ENCODE results near the gene RAB11B. TPM values are rescaled to one million over a fixed set of nuclear protein-coding genes. Genes with fewer than 3 reads are reported as not detected.
"Not testable (repeated sequence)": the region's sequence is repeated elsewhere in the genome, so short reads cannot be mapped to it uniquely, and the experiment has no call there.

Gene RAB11B
- total and polyA plus RNA-seq, 5 donors: 145 to 201 (median 157) TPM

DNA sequence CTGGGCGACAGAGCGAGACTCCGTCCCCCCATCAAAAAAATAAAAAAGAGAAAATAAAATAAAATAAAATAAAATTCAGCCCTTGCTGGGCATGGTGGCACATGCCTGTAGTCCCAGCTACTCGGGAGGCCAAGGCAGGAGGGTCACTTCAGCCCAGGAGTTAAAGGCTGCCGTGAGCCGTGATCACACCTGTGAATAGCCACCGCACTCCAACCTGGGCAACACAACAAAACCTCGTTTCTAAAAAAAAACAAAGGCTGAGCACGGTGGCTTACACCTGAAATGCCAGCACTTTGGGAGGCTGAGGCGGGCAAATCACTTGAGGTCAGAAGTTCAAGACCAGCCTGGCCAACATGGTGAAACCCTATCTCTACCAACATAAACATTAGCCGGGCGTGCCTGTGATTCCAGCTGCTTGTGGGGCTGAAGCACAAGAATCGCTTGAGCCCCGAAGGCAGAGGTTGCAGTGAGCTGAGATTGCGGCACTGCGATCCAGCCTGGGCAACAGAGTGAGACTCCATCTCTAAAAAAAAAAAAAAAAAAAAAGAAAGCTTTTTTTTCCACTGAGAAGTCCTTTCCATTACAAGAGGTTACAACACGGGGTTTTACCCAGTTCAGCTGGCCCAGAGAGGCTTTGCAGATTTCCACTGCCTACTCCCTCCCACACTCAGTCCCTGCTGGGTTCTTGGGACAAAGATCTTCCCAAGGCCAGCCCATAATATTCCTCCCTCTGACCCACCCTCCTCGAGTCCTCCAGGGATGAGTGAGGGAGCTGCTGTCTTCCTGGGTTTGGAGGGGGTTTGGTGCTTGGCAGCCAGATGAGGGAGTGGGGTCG, 19.8 kb upstream of the RAB11B start:
- WGBS: 72% methylated on average over 19 of the region's 19 CpGs
- peak; percentile 56 to 66 for ATAC-seq
- DNase-seq: peak in 2 of 3 donors; percentile 69 to 72

GRCh38 chr19:8371011-8371804, 19.0 kb upstream of the RAB11B start:
- H3K9me3 ChIP-seq (ENCODE audit: control insufficient read depth, low read length): no peaks in the 10 kb centered on the region
- peak; percentile 15 to 33 for ATAC-seq
- DNase-seq: peak in 2 of 3 donors; percentile 51 to 73
- H3K4me1 ChIP-seq (ENCODE audit: control insufficient read depth, insufficient read depth, low read length): peaks cover 19% of the 10 kb centered on the region
- H3K27me3 ChIP-seq (ENCODE audit: control insufficient read depth, insufficient read depth): no peaks in the 10 kb centered on the region
- no peak overlapping the region for H3K4me3 ChIP-seq (ENCODE audit: low read length)
- intact Hi-C loops (cut with DNase I): no loop called here
- WGBS: 75% methylated on average over 28 of the region's 28 CpGs
- H3K27ac ChIP-seq (ENCODE audit: low read length): peak overlapping the region; percentile 2

More for the DNA sequence above, 19.8 kb upstream of the RAB11B start:
- intact Hi-C loops (cut with DNase I): no loop called here
- peak overlapping the region; percentile 40 for H3K27ac ChIP-seq (ENCODE audit: low read length)
- no peak overlapping the region for H3K4me3 ChIP-seq (ENCODE audit: low read length)
- no peaks in the 10 kb centered on the region for H3K27me3 ChIP-seq (ENCODE audit: control insufficient read depth, insufficient read depth)
- H3K9me3 ChIP-seq (ENCODE audit: control insufficient read depth, low read length): no peaks in the 10 kb centered on the region
- peaks cover 20% of the 10 kb centered on the region for H3K4me1 ChIP-seq (ENCODE audit: control insufficient read depth, insufficient read depth, low read length)

- DNase-seq (peak; percentile 74 to 91 (median 81)), ATAC-seq (peak; percentile 72 to 80)
- WGBS: 73% methylated on average over 26 of the region's 26 CpGs
- H3K9me3 ChIP-seq (ENCODE audit: control insufficient read depth, low read length): no peaks in the 10 kb centered on the region
- peak overlapping the region; percentile 64 for H3K27ac ChIP-seq (ENCODE audit: low read length)
- no peaks in the 10 kb centered on the region for H3K27me3 ChIP-seq (ENCODE audit: control insufficient read depth, insufficient read depth)
- H3K4me3 ChIP-seq (ENCODE audit: low read length): no peak overlapping the region
- intact Hi-C loops (cut with DNase I): no loop called here
- H3K4me1 ChIP-seq (ENCODE audit: control insufficient read depth, insufficient read depth, low read length): peaks cover 7% of the 10 kb centered on the region
Observed at GRCh38 chr19:8373867-8374813, 16.0 kb upstream of the RAB11B start.

DNA sequence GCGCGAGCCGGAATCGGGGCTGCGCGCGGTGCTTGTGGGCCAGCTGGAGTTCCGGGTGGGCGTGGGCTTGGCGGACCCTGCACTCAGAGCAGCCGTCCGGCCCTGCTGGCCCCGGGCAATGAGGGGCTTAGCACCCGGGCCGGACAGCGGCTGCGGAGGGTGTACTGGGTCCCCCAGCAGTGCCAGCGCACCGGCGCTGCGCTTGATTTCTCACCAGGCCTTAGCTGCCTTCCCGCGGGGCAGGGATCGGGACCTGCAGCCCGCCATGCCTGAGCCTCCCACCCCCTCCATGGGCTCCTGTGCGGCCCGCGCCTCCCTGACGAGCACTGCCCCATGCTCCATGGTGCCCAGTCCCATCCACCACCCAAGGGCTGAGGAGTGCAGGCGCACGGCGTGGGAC, 14.4 kb upstream of the RAB11B start:
- peak in 1 of 3 donors; percentile 29 for DNase-seq
- intact Hi-C loops (cut with DNase I); H3K27me3 ChIP-seq (ENCODE audit: control insufficient read depth, insufficient read depth); H3K9me3 ChIP-seq (ENCODE audit: control insufficient read depth, low read length); H3K4me1 ChIP-seq (ENCODE audit: control insufficient read depth, insufficient read depth, low read length); ATAC-seq; H3K27ac ChIP-seq (ENCODE audit: low read length); H3K4me3 ChIP-seq (ENCODE audit: low read length): not testable (repeated sequence)
- 98% methylated on average over 32 of the region's 32 CpGs for WGBS

GRCh38 chr19:8376373-8376974, 13.7 kb upstream of the RAB11B start:
- H3K27me3 ChIP-seq (ENCODE audit: control insufficient read depth, insufficient read depth); ATAC-seq; H3K9me3 ChIP-seq (ENCODE audit: control insufficient read depth, low read length); H3K4me3 ChIP-seq (ENCODE audit: low read length); intact Hi-C loops (cut with DNase I); H3K27ac ChIP-seq (ENCODE audit: low read length); H3K4me1 ChIP-seq (ENCODE audit: control insufficient read depth, insufficient read depth, low read length): not testable (repeated sequence)
- DNase-seq: peak in 1 of 3 donors; percentile 4
- WGBS: 89% methylated on average over 10 of the region's 10 CpGs

- ATAC-seq (no peak), DNase-seq (no peak)
- Histone ChIP-seq H3K4me1 (ENCODE audit: control insufficient read depth, insufficient read depth, low read length) (peaks cover 2% of the 10 kb centered on the region), H3K27ac (ENCODE audit: low read length) (no peak overlapping the region), H3K9me3 (ENCODE audit: control insufficient read depth, low read length) (no peaks in the 10 kb centered on the region), H3K27me3 (ENCODE audit: control insufficient read depth, insufficient read depth) (no peaks in the 10 kb centered on the region), H3K4me3 (ENCODE audit: low read length) (no peak overlapping the region)
- WGBS: 46% methylated on average over 1 of the region's 1 CpG
- intact Hi-C loops (cut with DNase I): no loop called here
Observed at GRCh38 chr19:8377598-8377997, 12.6 kb upstream of the RAB11B start.

- H3K27me3 ChIP-seq (ENCODE audit: control insufficient read depth, insufficient read depth); H3K4me1 ChIP-seq (ENCODE audit: control insufficient read depth, insufficient read depth, low read length); H3K9me3 ChIP-seq (ENCODE audit: control insufficient read depth, low read length); DNase-seq; H3K27ac ChIP-seq (ENCODE audit: low read length); H3K4me3 ChIP-seq (ENCODE audit: low read length); ATAC-seq; intact Hi-C loops (cut with DNase I): not testable (repeated sequence)
- 95% methylated on average over 13 of the region's 13 CpGs for WGBS
Observed at GRCh38 chr19:8379156-8379891, 10.8 kb upstream of the RAB11B start.

DNA sequence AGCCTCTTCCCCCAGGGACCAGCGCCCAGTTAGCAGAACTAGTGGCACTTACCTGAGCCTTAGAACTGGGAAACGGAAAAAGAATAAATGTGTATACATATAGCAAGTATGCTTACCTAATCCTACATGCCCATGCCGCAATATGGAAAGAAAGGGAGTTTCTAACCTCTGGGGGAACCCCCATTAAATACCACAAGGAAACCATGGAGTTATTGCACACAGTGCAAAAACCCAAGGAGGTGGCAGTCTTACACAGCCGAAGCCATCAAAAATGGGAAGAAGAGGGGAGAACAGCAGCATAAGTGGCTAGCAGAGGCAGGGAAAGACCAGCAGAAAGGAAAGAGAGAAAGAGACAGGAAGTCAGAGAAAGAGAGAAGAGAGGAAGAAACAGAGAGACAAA, 5.6 kb upstream of the RAB11B start:
- WGBS: 81% methylated on average over 4 of the region's 4 CpGs
- H3K4me1 ChIP-seq (ENCODE audit: control insufficient read depth, insufficient read depth, low read length); H3K27me3 ChIP-seq (ENCODE audit: control insufficient read depth, insufficient read depth); H3K4me3 ChIP-seq (ENCODE audit: low read length); DNase-seq; intact Hi-C loops (cut with DNase I); ATAC-seq; H3K27ac ChIP-seq (ENCODE audit: low read length); H3K9me3 ChIP-seq (ENCODE audit: control insufficient read depth, low read length): not testable (repeated sequence)

GRCh38 chr19:8385103-8385502, 5.1 kb upstream of the RAB11B start:
- 63% methylated on average over 2 of the region's 2 CpGs for WGBS
- DNase-seq; H3K4me3 ChIP-seq (ENCODE audit: low read length); H3K27me3 ChIP-seq (ENCODE audit: control insufficient read depth, insufficient read depth); ATAC-seq; H3K9me3 ChIP-seq (ENCODE audit: control insufficient read depth, low read length); H3K4me1 ChIP-seq (ENCODE audit: control insufficient read depth, insufficient read depth, low read length); H3K27ac ChIP-seq (ENCODE audit: low read length); intact Hi-C loops (cut with DNase I): not testable (repeated sequence)

DNA sequence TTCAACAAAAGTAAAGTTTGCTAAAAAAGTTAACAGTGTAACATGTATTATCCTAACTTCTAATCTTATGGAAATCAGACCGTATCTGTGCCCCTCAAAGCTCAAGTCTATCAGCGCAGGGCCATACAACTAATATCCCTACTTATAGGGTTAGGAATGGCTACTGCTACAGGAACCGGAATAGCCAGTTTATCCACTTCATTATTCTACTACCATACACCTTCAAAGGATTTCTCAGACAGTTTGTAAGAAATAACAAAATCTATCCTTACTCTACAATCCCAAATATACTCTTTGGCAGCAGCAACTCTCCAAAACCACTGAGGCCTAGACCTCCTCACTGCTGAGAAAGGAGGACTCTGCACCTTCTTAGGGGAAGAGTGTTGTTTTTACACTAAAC, 4.6 kb upstream of the RAB11B start:
- H3K4me3 ChIP-seq (ENCODE audit: low read length); H3K27me3 ChIP-seq (ENCODE audit: control insufficient read depth, insufficient read depth); H3K9me3 ChIP-seq (ENCODE audit: control insufficient read depth, low read length); ATAC-seq; H3K27ac ChIP-seq (ENCODE audit: low read length); intact Hi-C loops (cut with DNase I); DNase-seq; H3K4me1 ChIP-seq (ENCODE audit: control insufficient read depth, insufficient read depth, low read length): not testable (repeated sequence)
- 90% methylated on average over 3 of the region's 3 CpGs for WGBS
